HPDE6-E6E7 (cell line): ENCODE results near the gene MOV10L1.
A peak's percentile ranks its signal among the peaks of the same experiment; 100 is the strongest.

Experiments used
- DNase-seq: peaks from one replicate; pipeline ENCODE4 v3.0.0; 2011; ENCODE audit warnings: missing footprints; ENCODE audit errors: extremely low spot score

MOV10L1 gene

GRCh38 chr22:50188356-50188755 lies 98.5 kb downstream of the MOV10L1 start:
- DNase-seq, result no peak

GRCh38 chr22:50189184-50189848 lies 99.5 kb downstream of the MOV10L1 start:
- DNase-seq, result no peak

GRCh38 chr22:50189849-50190181 lies 100.0 kb downstream of the MOV10L1 start:
- DNase-seq, result no peak

GRCh38 chr22:50190182-50190940 lies 100.6 kb downstream of the MOV10L1 start:
- peak; percentile 50 for DNase-seq

- no peak for DNase-seq
These were observed 101.3 kb downstream of the MOV10L1 start for GRCh38 chr22:50190941-50191741.

- no peak for DNase-seq
These were observed 102.8 kb downstream of the MOV10L1 start for GRCh38 chr22:50192436-50193204.

GRCh38 chr22:50193621-50194020 lies 103.8 kb downstream of the MOV10L1 start:
- no peak for DNase-seq

GRCh38 chr22:50194037-50194805 lies 104.4 kb downstream of the MOV10L1 start:
- no peak for DNase-seq

GRCh38 chr22:50196256-50196655 lies 106.5 kb downstream of the MOV10L1 start:
- no peak for DNase-seq

- DNase-seq, result no peak
These were observed 107.4 kb downstream of the MOV10L1 start for GRCh38 chr22:50197000-50197800.

GRCh38 chr22:50197856-50198623 lies 108.2 kb downstream of the MOV10L1 start:
- no peak for DNase-seq

- no peak for DNase-seq
These were observed 108.8 kb downstream of the MOV10L1 start for GRCh38 chr22:50198624-50199017.

- DNase-seq, result no peak
These were observed 109.5 kb downstream of the MOV10L1 start for GRCh38 chr22:50199251-50199721.

GRCh38 chr22:50199829-50200460 lies 110.1 kb downstream of the MOV10L1 start:
- no peak for DNase-seq

- DNase-seq, result peak; percentile 96
These were observed 110.8 kb downstream of the MOV10L1 start, which contains the start of gene SELENOO for GRCh38 chr22:50200461-50201190. Gene SELENOO (plus strand): TSS chr22:50201011. CDS start chr22:50201037, 26 bp downstream.

- DNase-seq, result no peak
These were observed 111.7 kb downstream of the MOV10L1 start for GRCh38 chr22:50201191-50202129.

- DNase-seq, result no peak
These were observed 112.4 kb downstream of the MOV10L1 start for GRCh38 chr22:50202130-50202666.
